Jurkat, Clone E6-1 (cell line): ENCODE data around the gene OMA1.

Experiments
- DNase-seq: peaks from one replicate; pipeline ENCODE4 v3.0.0-alpha.2; 2011; ENCODE audit warnings: low read depth, low spot score
- H3K4me3 ChIP-seq: 2 replicates; pipeline ENCODE4 v1.5.1; 2011; ENCODE audit warnings: mild to moderate bottlenecking, low read length, control low read depth, moderate library complexity

The OMA1 gene

GRCh38 chr1:58440696-58441095, 105.8 kb downstream of the OMA1 start:
- no peak for DNase-seq
- no peak overlapping the region for H3K4me3 ChIP-seq

GRCh38 chr1:58439946-58440345, 106.6 kb downstream of the OMA1 start:
- H3K4me3 ChIP-seq = no peak overlapping the region
- no peak for DNase-seq

GRCh38 chr1:58438468-58438867, 108.1 kb downstream of the OMA1 start:
- H3K4me3 ChIP-seq = no peak overlapping the region
- DNase-seq = no peak

GRCh38 chr1:58437623-58438022, 108.9 kb downstream of the OMA1 start:
- no peak overlapping the region for H3K4me3 ChIP-seq
- DNase-seq = no peak

GRCh38 chr1:58436615-58437297, 109.8 kb downstream of the OMA1 start:
- H3K4me3 ChIP-seq = no peak overlapping the region
- DNase-seq = no peak

GRCh38 chr1:58435376-58435775, 111.2 kb downstream of the OMA1 start:
- no peak for DNase-seq
- no peak overlapping the region for H3K4me3 ChIP-seq

GRCh38 chr1:58434607-58435006, 111.9 kb downstream of the OMA1 start:
- DNase-seq = no peak
- no peak overlapping the region for H3K4me3 ChIP-seq

GRCh38 chr1:58434181-58434580, 112.3 kb downstream of the OMA1 start:
- no peak for DNase-seq
- no peak overlapping the region for H3K4me3 ChIP-seq

- H3K4me3 ChIP-seq = no peak overlapping the region
- no peak for DNase-seq
Observed at GRCh38 chr1:58432851-58433668, 113.5 kb downstream of the OMA1 start.

GRCh38 chr1:58431901-58432620, 114.5 kb downstream of the OMA1 start:
- no peak overlapping the region for H3K4me3 ChIP-seq
- DNase-seq = no peak
